ENCODE results near the gene XYLT1.

Gene XYLT1

GRCh38 chr16:17345043-17345442 is 125.7 kb downstream of the XYLT1 start:
- ATAC-seq = no peak; the same call in 2 of the 3 replicates
- no peak for TF ChIP-seq CSDC2 (CRISPR knock-in tag; IDR thresholded peaks at IDR 0.05)
- no peak for TF ChIP-seq POU6F1 (CRISPR knock-in tag; IDR thresholded peaks at IDR 0.05; ENCODE audit: borderline replicate concordance, low read depth)
- no peak for TF ChIP-seq ZNF8 (CRISPR knock-in tag; IDR thresholded peaks at IDR 0.05)
- no peak for TF ChIP-seq TCF4 (CRISPR knock-in tag; IDR thresholded peaks at IDR 0.05; ENCODE audit: borderline replicate concordance)
- no peak for TF ChIP-seq CSRNP3 (CRISPR knock-in tag; IDR thresholded peaks at IDR 0.05)
- no peak for TF ChIP-seq RARB (CRISPR knock-in tag; IDR thresholded peaks at IDR 0.05)
- no peak for TF ChIP-seq BACH2 (CRISPR knock-in tag; IDR thresholded peaks at IDR 0.05; ENCODE audit: borderline replicate concordance)
- no peak for TF ChIP-seq ZNF70 (CRISPR knock-in tag; IDR thresholded peaks at IDR 0.05)
- TF ChIP-seq TOX (CRISPR knock-in tag; IDR thresholded peaks at IDR 0.05; ENCODE audit: borderline replicate concordance) = no peak
- no peak for TF ChIP-seq PPARA (CRISPR knock-in tag; IDR thresholded peaks at IDR 0.05; ENCODE audit: borderline replicate concordance)

- TF ChIP-seq ZNF565 (CRISPR knock-in tag; conservative IDR thresholded peaks at IDR 0.05; ENCODE audit: low read depth) (no peak), ZC3H10 (CRISPR knock-in tag; IDR thresholded peaks at IDR 0.05) (no peak), BACH2 (CRISPR knock-in tag; IDR thresholded peaks at IDR 0.05; ENCODE audit: borderline replicate concordance) (no peak), TSHZ2 (CRISPR knock-in tag; IDR thresholded peaks at IDR 0.05) (no peak), ARNTL (CRISPR knock-in tag; IDR thresholded peaks at IDR 0.05; ENCODE audit: borderline replicate concordance, low read depth) (no peak), ESRRG (CRISPR knock-in tag; IDR thresholded peaks at IDR 0.05) (no peak), TOX (CRISPR knock-in tag; IDR thresholded peaks at IDR 0.05; ENCODE audit: borderline replicate concordance) (no peak)
- ATAC-seq = no peak
Observed at GRCh38 chr16:17343728-17344127, 127.0 kb downstream of the XYLT1 start.

GRCh38 chr16:17343028-17343427 is 127.7 kb downstream of the XYLT1 start:
- no peak for ATAC-seq
- TF ChIP-seq ZFP30 (CRISPR knock-in tag; IDR thresholded peaks at IDR 0.05) (no peak), CREB5 (CRISPR knock-in tag; IDR thresholded peaks at IDR 0.05; ENCODE audit: low read depth) (no peak), POU6F1 (CRISPR knock-in tag; IDR thresholded peaks at IDR 0.05; ENCODE audit: borderline replicate concordance, low read depth) (no peak), ARNTL (CRISPR knock-in tag; IDR thresholded peaks at IDR 0.05; ENCODE audit: borderline replicate concordance, low read depth) (no peak), TOX (CRISPR knock-in tag; IDR thresholded peaks at IDR 0.05; ENCODE audit: borderline replicate concordance) (no peak), SNAI2 (CRISPR knock-in tag; IDR thresholded peaks at IDR 0.05) (no peak), RARB (CRISPR knock-in tag; IDR thresholded peaks at IDR 0.05) (no peak), ZNF70 (CRISPR knock-in tag; IDR thresholded peaks at IDR 0.05) (no peak), BACH2 (CRISPR knock-in tag; IDR thresholded peaks at IDR 0.05; ENCODE audit: borderline replicate concordance) (no peak), ISL1 (CRISPR knock-in tag; IDR thresholded peaks at IDR 0.05) (no peak), OSR1 (CRISPR knock-in tag; IDR thresholded peaks at IDR 0.05) (no peak), ZNF8 (CRISPR knock-in tag; IDR thresholded peaks at IDR 0.05) (no peak), GLIS3 (CRISPR knock-in tag; IDR thresholded peaks at IDR 0.05) (no peak), CSDC2 (CRISPR knock-in tag; IDR thresholded peaks at IDR 0.05) (no peak), ZC3H10 (CRISPR knock-in tag; IDR thresholded peaks at IDR 0.05) (no peak), TSHZ2 (CRISPR knock-in tag; IDR thresholded peaks at IDR 0.05) (no peak), PPARA (CRISPR knock-in tag; IDR thresholded peaks at IDR 0.05; ENCODE audit: borderline replicate concordance) (no peak)
